Measurements from ENCODE around the gene HUS1B. TPM values are rescaled to one million over a fixed set of nuclear protein-coding genes. Genes with fewer than 3 reads are reported as not detected.

The HUS1B gene
- total RNA-seq, 1 experiment from 2014 or later, result 1.1 TPM

GRCh38 chr6:628766-629165 is 28.1 kb downstream of the HUS1B start (continued):
- TF ChIP-seq AR (CRISPR knock-in tag; IDR thresholded peaks at IDR 0.05), result no peak
- TF ChIP-seq ZNF121 (CRISPR knock-in tag; IDR thresholded peaks at IDR 0.05), result no peak
- no peak for TF ChIP-seq ZNF425 (CRISPR knock-in tag; conservative IDR thresholded peaks at IDR 0.05)
- no peak for TF ChIP-seq ZNF138 (CRISPR knock-in tag; conservative IDR thresholded peaks at IDR 0.05)
- TF ChIP-seq ERG (CRISPR knock-in tag; IDR thresholded peaks at IDR 0.05), result no peak
- TF ChIP-seq ZNF396 (CRISPR knock-in tag; IDR thresholded peaks at IDR 0.05; ENCODE audit: borderline replicate concordance), result no peak
- no peak for TF ChIP-seq ZNF416 (CRISPR knock-in tag; IDR thresholded peaks at IDR 0.05)

- H3K27ac Mint-ChIP-seq, result 0 out of 2 replicates have a peak overlapping the region, but pooled peaks have one; percentile 69
- no peak for DNase-seq (ENCODE audit: low spot score)
- H3K4me1 Mint-ChIP-seq, result peaks cover 46% of the 10 kb centered on the region
- no peak overlapping the region for H3K4me3 Mint-ChIP-seq
- ChIA-PET CTCF (interaction anchor here (1.2 kb wide), 1 partner anchor 96 kb away, joined by 3 read pairs; no protein-coding TSS in a partner anchor), POLR2A (no interaction called here)
- peaks cover 7% of the 10 kb centered on the region for H3K36me3 Mint-ChIP-seq
- TF ChIP-seq MYBL2 (CRISPR knock-in tag; IDR thresholded peaks at IDR 0.05), result no peak
- TF ChIP-seq ZNF281 (CRISPR knock-in tag; IDR thresholded peaks at IDR 0.05), result no peak
- no peak for TF ChIP-seq ATF1 (CRISPR knock-in tag; IDR thresholded peaks at IDR 0.05)
- H3K9me3 Mint-ChIP-seq, result no peaks in the 10 kb centered on the region
- no peaks in the 10 kb centered on the region for H3K27me3 Mint-ChIP-seq (ENCODE audit: low read depth)
- no peak for ATAC-seq
Observed at GRCh38 chr6:626236-626635, 30.7 kb downstream of the HUS1B start.

GRCh38 chr6:624979-625378 is 31.9 kb downstream of the HUS1B start:
- peak; percentile 84 for ATAC-seq
- H3K27ac Mint-ChIP-seq, result peak overlapping the region; percentile 93

More at GRCh38 chr6:624979-625378, 31.9 kb downstream of the HUS1B start:
- no peaks in the 10 kb centered on the region for H3K27me3 Mint-ChIP-seq (ENCODE audit: low read depth)
- peaks cover 12% of the 10 kb centered on the region for H3K36me3 Mint-ChIP-seq
- TF ChIP-seq ZNF281 (CRISPR knock-in tag; IDR thresholded peaks at IDR 0.05), result no peak
- CTCF ChIA-PET, result interaction anchor here (1.0 to 1.7 kb wide), 8 partner anchors 35 to 799 kb away, joined by 3 to 10 read pairs (median 7); partner anchors contain the start of gene EXOC2
- no peak overlapping the region for H3K4me3 Mint-ChIP-seq
- DNase-seq (ENCODE audit: low spot score), result no peak
- H3K4me1 Mint-ChIP-seq, result peaks cover 46% of the 10 kb centered on the region
- no peaks in the 10 kb centered on the region for H3K9me3 Mint-ChIP-seq
- POLR2A ChIA-PET, result no interaction called here
